Measurements from ENCODE around the gene DNAH14. TPM values are rescaled to one million over a fixed set of nuclear protein-coding genes. Genes with fewer than 3 reads are reported as not detected.

DNAH14 gene
- total and polyA plus RNA-seq, 4 donors: 2.7 to 19.8 (median 9.6) TPM

- TF ChIP-seq JUND (IDR thresholded peaks at IDR 0.05) (no peak), EGR1 (IDR thresholded peaks at IDR 0.05; ENCODE audit: low read depth in 2 of 2) (no peak), MAX (IDR thresholded peaks at IDR 0.05) (no peak), YY1 (IDR thresholded peaks at IDR 0.05) (no peak), RAD21 (IDR thresholded peaks at IDR 0.05) (no peak), FOXA1 (IDR thresholded peaks at IDR 0.05) (no peak), CTCF (IDR thresholded peaks at IDR 0.05; ENCODE audit: low read depth, low read length, missing input control) (no peak), ZBTB33 (IDR thresholded peaks at IDR 0.05) (no peak), SP1 (IDR thresholded peaks at IDR 0.05) (no peak)
- no peak for DNase-seq (ENCODE audit: low spot score)
- H3K36me3 ChIP-seq (ENCODE audit: control insufficient read depth in 4 of 4, insufficient read depth in 3 of 4, low read depth in 1 of 4, low read length in 3 of 4): no peaks in the 10 kb centered on the region
- no peak overlapping the region for H3K9ac ChIP-seq (ENCODE audit: low read depth in 1 of 2, low read length in 2 of 2)
- H3K9me3 ChIP-seq (ENCODE audit: control insufficient read depth in 4 of 4, low read length in 3 of 4): no peaks in the 10 kb centered on the region
- H3K27me3 ChIP-seq (ENCODE audit: control insufficient read depth in 4 of 4, insufficient read depth in 4 of 4, low read length in 3 of 4): no peaks in the 10 kb centered on the region
- no peak overlapping the region for H3K4me3 ChIP-seq (ENCODE audit: low read depth in 1 of 3, low read length in 3 of 3)
- H3K4me1 ChIP-seq (ENCODE audit: control insufficient read depth in 4 of 4, insufficient read depth in 4 of 4, low read length in 3 of 4): no peaks in the 10 kb centered on the region
- WGBS: 90% methylated on average over 1 of the region's 1 CpG
- no peak overlapping the region for H3K27ac ChIP-seq (ENCODE audit: low read depth in 1 of 2, low read length in 2 of 2)
These were observed 66.8 kb downstream of the DNAH14 start for GRCh38 chr1:224996266-224996665.

GRCh38 chr1:224998185-224998584 is 68.7 kb downstream of the DNAH14 start:
- no peaks in the 10 kb centered on the region for H3K27me3 ChIP-seq (ENCODE audit: control insufficient read depth in 4 of 4, insufficient read depth in 4 of 4, low read length in 3 of 4)
- H3K9me3 ChIP-seq (ENCODE audit: control insufficient read depth in 4 of 4, low read length in 3 of 4): no peaks in the 10 kb centered on the region
- H3K9ac ChIP-seq (ENCODE audit: low read depth in 1 of 2, low read length in 2 of 2): no peak overlapping the region
- no peak overlapping the region for H3K4me3 ChIP-seq (ENCODE audit: low read depth in 1 of 3, low read length in 3 of 3)
- no peaks in the 10 kb centered on the region for H3K36me3 ChIP-seq (ENCODE audit: control insufficient read depth in 4 of 4, insufficient read depth in 3 of 4, low read depth in 1 of 4, low read length in 3 of 4)
- H3K4me1 ChIP-seq (ENCODE audit: control insufficient read depth in 4 of 4, insufficient read depth in 4 of 4, low read length in 3 of 4): no peaks in the 10 kb centered on the region
- 92% methylated on average over 2 of the region's 2 CpGs for WGBS
- no peak overlapping the region for H3K27ac ChIP-seq (ENCODE audit: low read depth in 1 of 2, low read length in 2 of 2)
- DNase-seq (ENCODE audit: low spot score): no peak
- TF ChIP-seq FOXA2 (IDR thresholded peaks at IDR 0.05): no peak
- TF ChIP-seq NR2F2 (IDR thresholded peaks at IDR 0.05): no peak
- TF ChIP-seq ZBTB33 (IDR thresholded peaks at IDR 0.05): no peak
- no peak for TF ChIP-seq JUND (IDR thresholded peaks at IDR 0.05)
- TF ChIP-seq ATF3 (IDR thresholded peaks at IDR 0.05): no peak
- no peak for TF ChIP-seq GABPA (IDR thresholded peaks at IDR 0.05 in 1 of 2, conservative IDR thresholded peaks at IDR 0.05 in 1 of 2)
- no peak for TF ChIP-seq YY1 (IDR thresholded peaks at IDR 0.05)
- no peak for TF ChIP-seq TAF1 (conservative IDR thresholded peaks at IDR 0.05)
- no peak for TF ChIP-seq FOXA1 (IDR thresholded peaks at IDR 0.05)
- TF ChIP-seq RAD21 (IDR thresholded peaks at IDR 0.05): no peak
- TF ChIP-seq SP1 (IDR thresholded peaks at IDR 0.05): no peak
- no peak for TF ChIP-seq HNF4A (conservative IDR thresholded peaks at IDR 0.05)
- TF ChIP-seq MAX (IDR thresholded peaks at IDR 0.05): no peak
- no peak for TF ChIP-seq CTCF (IDR thresholded peaks at IDR 0.05; ENCODE audit: low read depth, low read length, missing input control)
